ENCODE data around the gene RAB3C.

RAB3C gene

GRCh38 chr5:58640011-58640410, 57.1 kb downstream of the RAB3C start:
- H3K9me3 ChIP-seq: no peaks in the 10 kb centered on the region
- H3K36me3 ChIP-seq: peaks cover 3% of the 10 kb centered on the region; the same call in 1 of the 2 replicates
- peaks cover 4% of the 10 kb centered on the region; the same call in 1 of the 2 replicates for H3K4me1 ChIP-seq
- no peak overlapping the region for H3K4me3 ChIP-seq (ENCODE audit: low read depth, low read length)
- TF ChIP-seq CTCF (IDR thresholded peaks at IDR 0.05; ENCODE audit: low read depth, low read length): no peak
- no peak for DNase-seq
- no peaks in the 10 kb centered on the region for H3K27me3 ChIP-seq

- DNase-seq: no peak
- Histone ChIP-seq H3K9me3 (no peaks in the 10 kb centered on the region), H3K4me3 (ENCODE audit: low read depth, low read length) (no peak overlapping the region), H3K27me3 (no peaks in the 10 kb centered on the region), H3K4me1 (peaks cover 9% of the 10 kb centered on the region; the same call in 1 of the 2 replicates), H3K36me3 (peaks cover 12% of the 10 kb centered on the region)
- no peak for TF ChIP-seq CTCF (IDR thresholded peaks at IDR 0.05; ENCODE audit: low read depth, low read length)
These were observed 58.7 kb downstream of the RAB3C start for GRCh38 chr5:58641533-58641932.

GRCh38 chr5:58648846-58649245, 66.0 kb downstream of the RAB3C start:
- Histone ChIP-seq H3K36me3 (peaks cover 21% of the 10 kb centered on the region), H3K4me1 (peaks cover 35% of the 10 kb centered on the region), H3K27me3 (no peaks in the 10 kb centered on the region), H3K9me3 (no peaks in the 10 kb centered on the region), H3K4me3 (ENCODE audit: low read depth, low read length) (no peak overlapping the region)
- no peak for DNase-seq
- TF ChIP-seq CTCF (IDR thresholded peaks at IDR 0.05; ENCODE audit: low read depth, low read length): no peak

GRCh38 chr5:58649716-58650115, 66.8 kb downstream of the RAB3C start:
- peak; percentile 55 for DNase-seq
- peaks cover 34% of the 10 kb centered on the region for H3K4me1 ChIP-seq
- no peaks in the 10 kb centered on the region for H3K27me3 ChIP-seq
- peaks cover 21% of the 10 kb centered on the region for H3K36me3 ChIP-seq
- TF ChIP-seq CTCF (IDR thresholded peaks at IDR 0.05; ENCODE audit: low read depth, low read length): no peak
- H3K4me3 ChIP-seq (ENCODE audit: low read depth, low read length): peak overlapping the region; percentile 1; the same call in 1 of the 2 replicates
- H3K9me3 ChIP-seq: no peaks in the 10 kb centered on the region

GRCh38 chr5:58653521-58653920, 70.6 kb downstream of the RAB3C start:
- no peak for DNase-seq
- Histone ChIP-seq H3K9me3 (no peaks in the 10 kb centered on the region), H3K4me3 (ENCODE audit: low read depth, low read length) (no peak overlapping the region), H3K4me1 (peaks cover 23% of the 10 kb centered on the region), H3K36me3 (peaks cover 5% of the 10 kb centered on the region; the same call in 1 of the 2 replicates), H3K27me3 (no peaks in the 10 kb centered on the region)
- no peak for TF ChIP-seq CTCF (IDR thresholded peaks at IDR 0.05; ENCODE audit: low read depth, low read length)

- no peaks in the 10 kb centered on the region for H3K36me3 ChIP-seq
- H3K4me3 ChIP-seq (ENCODE audit: low read depth, low read length): no peak overlapping the region
- H3K27me3 ChIP-seq: no peaks in the 10 kb centered on the region
- no peak for TF ChIP-seq CTCF (IDR thresholded peaks at IDR 0.05; ENCODE audit: low read depth, low read length)
- DNase-seq: no peak
- H3K9me3 ChIP-seq: no peaks in the 10 kb centered on the region
- peaks cover 40% of the 10 kb centered on the region for H3K4me1 ChIP-seq
These were observed 83.3 kb downstream of the RAB3C start for GRCh38 chr5:58666141-58666540.

All from BE2C (cell line).